ENCODE measurements around the gene JAZF1.

- TF ChIP-seq CTCF (IDR thresholded peaks at IDR 0.05) (no peak), EZH2 (IDR thresholded peaks at IDR 0.05; ENCODE audit: borderline replicate concordance, insufficient read depth, low read depth, low read length, poor library complexity, severe bottlenecking) (no peak)
These were observed 268.7 kb downstream of the JAZF1 start for GRCh38 chr7:27911920-27912319.

Data from B cell (primary cell).